GM23248 (cell line): ENCODE results near the gene PDE12.

Experiments used
- EZH2 ChIP-seq: fragments of 200-600 bp; sonication (generic); IDR thresholded peaks from 2 replicates; pipeline ENCODE4 v1.6.1; 2018; ENCODE audit warnings: antibody characterized with exemption, mild to moderate bottlenecking; ENCODE audit not compliant: insufficient read depth, poor library complexity, severe bottlenecking
- EZH2phosphoT487 ChIP-seq: fragments of 200-600 bp; sonication (generic); IDR thresholded peaks from 2 replicates; pipeline ENCODE4 v1.6.1; 2018; ENCODE audit warnings: antibody characterized with exemption, moderate library complexity, mild to moderate bottlenecking, low read depth; ENCODE audit not compliant: insufficient read depth

DNA sequence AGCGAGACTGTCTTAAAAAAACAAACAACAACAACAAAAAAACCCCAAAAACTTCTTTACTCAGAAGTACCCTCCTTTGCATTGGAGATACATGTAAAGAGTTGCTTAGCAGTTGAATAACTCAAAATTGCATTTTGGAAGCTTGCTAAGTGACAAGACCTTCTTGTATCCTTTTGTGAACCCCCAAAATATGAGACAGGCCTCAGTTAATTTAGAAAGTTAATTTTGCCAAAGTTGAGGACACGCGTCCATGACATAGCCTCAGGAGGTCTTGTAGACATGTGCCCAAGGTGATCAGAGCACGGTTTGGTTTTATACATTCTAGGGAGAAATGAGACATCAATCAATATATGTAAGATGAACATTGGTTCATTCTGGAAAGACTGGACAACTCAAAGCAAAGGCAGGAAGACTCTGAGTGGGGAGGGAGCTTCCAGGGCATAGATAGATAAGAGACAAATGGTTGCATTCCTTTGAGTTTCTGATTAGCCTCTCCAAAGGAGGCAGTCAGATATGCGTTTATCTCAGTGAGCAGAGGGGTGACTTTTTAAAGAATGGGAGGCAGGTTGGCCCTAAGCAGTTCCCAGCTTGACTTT is 42.8 kb downstream of the PDE12 start:
- TF ChIP-seq EZH2phosphoT487 (no peak), EZH2 (no peak)
